Measurements from ENCODE around the gene WAPL.

- TF ChIP-seq CTCF (IDR thresholded peaks at IDR 0.05; ENCODE audit: low read depth, low read length, poor library complexity, severe bottlenecking) (peak; percentile 92), EZH2phosphoT487 (IDR thresholded peaks at IDR 0.05; ENCODE audit: borderline replicate concordance, low read length) (no peak)
These were observed 121.5 kb downstream of the WAPL start for GRCh38 chr10:86399879-86400704.

Data from DOHH2 (cell line).